Ishikawa (cell line): Measurements from ENCODE around the gene TXNRD3.

ENCODE experiments used
- CREB1 ChIP-seq: IDR thresholded peaks from 2 replicates; pipeline ENCODE4 v1.6.1; 2012; ENCODE audit warnings: low read depth
- EGR1 ChIP-seq: IDR thresholded peaks from 2 replicates; pipeline ENCODE4 v1.6.1; 2012
- NFIC ChIP-seq: IDR thresholded peaks from 2 replicates; pipeline ENCODE4 v1.6.1; 2012
- RAD21 ChIP-seq: IDR thresholded peaks from 2 replicates; pipeline ENCODE4 v1.6.1; 2012; ENCODE audit warnings: low read depth
- REST ChIP-seq: IDR thresholded peaks from 2 replicates; pipeline ENCODE4 v1.6.1; 2012; ENCODE audit warnings: low read depth, mild to moderate bottlenecking
- TEAD4 ChIP-seq: IDR thresholded peaks from 2 replicates; pipeline ENCODE4 v1.6.1; 2012
- YY1 ChIP-seq: IDR thresholded peaks from 2 replicates; pipeline ENCODE4 v1.6.1; 2012; ENCODE audit warnings: low read depth
- ZBTB7A ChIP-seq: IDR thresholded peaks from 2 replicates; pipeline ENCODE4 v1.6.1; 2012; ENCODE audit warnings: low read depth

GRCh38 chr3:126657901-126658300, 3.0 kb upstream of the TXNRD3 start:
- TF ChIP-seq TEAD4 (no peak), ZBTB7A (no peak), CREB1 (no peak), EGR1 (no peak), NFIC (no peak), REST (no peak), YY1 (no peak), RAD21 (no peak)
